Measurements from ENCODE around the gene GPR78. TPM values are rescaled to one million over a fixed set of nuclear protein-coding genes. Genes with fewer than 3 reads are reported as not detected.

GPR78 gene
- polyA plus RNA-seq, 1 of the 3 experiments (the other 2 are of a cell fraction), result not detected

DNA sequence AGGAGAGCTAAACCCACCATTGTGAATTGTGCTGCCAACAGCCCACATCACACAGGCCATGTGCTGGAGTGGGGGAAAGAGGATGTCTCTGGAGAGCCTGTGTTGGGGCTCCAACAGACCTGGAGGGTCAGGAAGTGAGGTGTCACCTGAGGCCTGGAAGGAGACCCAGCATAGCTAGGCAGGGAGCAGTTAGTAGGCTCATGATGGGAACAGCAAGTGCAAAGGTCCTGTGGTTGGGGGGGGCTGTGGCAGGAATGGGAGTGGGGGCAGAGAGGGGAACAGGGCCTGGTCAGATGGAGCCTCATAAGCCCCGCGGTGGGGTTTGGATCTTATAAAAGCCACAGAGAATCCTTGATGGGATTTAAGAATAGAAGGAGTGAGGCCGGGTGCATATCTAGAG, 35.9 kb upstream of the GPR78 start:
- 86% methylated on average over 3 of the region's 3 CpGs for WGBS (ENCODE audit: low lambda C conversion rate)
- TF ChIP-seq, protein P1, sequence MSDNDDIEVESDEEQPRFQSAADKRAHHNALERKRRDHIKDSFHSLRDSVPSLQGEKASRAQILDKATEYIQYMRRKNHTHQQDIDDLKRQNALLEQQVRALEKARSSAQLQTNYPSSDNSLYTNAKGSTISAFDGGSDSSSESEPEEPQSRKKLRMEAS (IDR thresholded peaks at IDR 0.05; ENCODE audit: low read depth), result no peak
- TF ChIP-seq, protein P2, sequence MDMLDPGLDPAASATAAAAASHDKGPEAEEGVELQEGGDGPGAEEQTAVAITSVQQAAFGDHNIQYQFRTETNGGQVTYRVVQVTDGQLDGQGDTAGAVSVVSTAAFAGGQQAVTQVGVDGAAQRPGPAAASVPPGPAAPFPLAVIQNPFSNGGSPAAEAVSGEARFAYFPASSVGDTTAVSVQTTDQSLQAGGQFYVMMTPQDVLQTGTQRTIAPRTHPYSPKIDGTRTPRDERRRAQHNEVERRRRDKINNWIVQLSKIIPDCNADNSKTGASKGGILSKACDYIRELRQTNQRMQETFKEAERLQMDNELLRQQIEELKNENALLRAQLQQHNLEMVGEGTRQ (IDR thresholded peaks at IDR 0.05; ENCODE audit: borderline replicate concordance, low read depth, low read length), result no peak
- no peak for TF ChIP-seq FOSL2 (IDR thresholded peaks at IDR 0.05; ENCODE audit: borderline replicate concordance, low read depth)
- TF ChIP-seq TAF1 (IDR thresholded peaks at IDR 0.05; ENCODE audit: borderline replicate concordance, low read depth, low read length), result no peak
- no peak for TF ChIP-seq NRF1 (IDR thresholded peaks at IDR 0.05; ENCODE audit: low read depth, low read length)
- TF ChIP-seq POLR2AphosphoS5 (IDR thresholded peaks at IDR 0.05; ENCODE audit: low read depth, low read length), result no peak
- TF ChIP-seq GABPA (IDR thresholded peaks at IDR 0.05; ENCODE audit: low read depth), result no peak
- no peak for TF ChIP-seq RCOR1 (IDR thresholded peaks at IDR 0.05; ENCODE audit: low read length)
- TF ChIP-seq, protein P3, sequence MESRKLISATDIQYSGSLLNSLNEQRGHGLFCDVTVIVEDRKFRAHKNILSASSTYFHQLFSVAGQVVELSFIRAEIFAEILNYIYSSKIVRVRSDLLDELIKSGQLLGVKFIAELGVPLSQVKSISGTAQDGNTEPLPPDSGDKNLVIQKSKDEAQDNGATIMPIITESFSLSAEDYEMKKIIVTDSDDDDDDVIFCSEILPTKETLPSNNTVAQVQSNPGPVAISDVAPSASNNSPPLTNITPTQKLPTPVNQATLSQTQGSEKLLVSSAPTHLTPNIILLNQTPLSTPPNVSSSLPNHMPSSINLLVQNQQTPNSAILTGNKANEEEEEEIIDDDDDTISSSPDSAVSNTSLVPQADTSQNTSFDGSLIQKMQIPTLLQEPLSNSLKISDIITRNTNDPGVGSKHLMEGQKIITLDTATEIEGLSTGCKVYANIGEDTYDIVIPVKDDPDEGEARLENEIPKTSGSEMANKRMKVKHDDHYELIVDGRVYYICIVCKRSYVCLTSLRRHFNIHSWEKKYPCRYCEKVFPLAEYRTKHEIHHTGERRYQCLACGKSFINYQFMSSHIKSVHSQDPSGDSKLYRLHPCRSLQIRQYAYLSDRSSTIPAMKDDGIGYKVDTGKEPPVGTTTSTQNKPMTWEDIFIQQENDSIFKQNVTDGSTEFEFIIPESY (IDR thresholded peaks at IDR 0.05; ENCODE audit: borderline replicate concordance, low read depth), result no peak
- no peak for TF ChIP-seq MEF2A (IDR thresholded peaks at IDR 0.05; ENCODE audit: borderline replicate concordance, low read depth)
- TF ChIP-seq, protein P4, sequence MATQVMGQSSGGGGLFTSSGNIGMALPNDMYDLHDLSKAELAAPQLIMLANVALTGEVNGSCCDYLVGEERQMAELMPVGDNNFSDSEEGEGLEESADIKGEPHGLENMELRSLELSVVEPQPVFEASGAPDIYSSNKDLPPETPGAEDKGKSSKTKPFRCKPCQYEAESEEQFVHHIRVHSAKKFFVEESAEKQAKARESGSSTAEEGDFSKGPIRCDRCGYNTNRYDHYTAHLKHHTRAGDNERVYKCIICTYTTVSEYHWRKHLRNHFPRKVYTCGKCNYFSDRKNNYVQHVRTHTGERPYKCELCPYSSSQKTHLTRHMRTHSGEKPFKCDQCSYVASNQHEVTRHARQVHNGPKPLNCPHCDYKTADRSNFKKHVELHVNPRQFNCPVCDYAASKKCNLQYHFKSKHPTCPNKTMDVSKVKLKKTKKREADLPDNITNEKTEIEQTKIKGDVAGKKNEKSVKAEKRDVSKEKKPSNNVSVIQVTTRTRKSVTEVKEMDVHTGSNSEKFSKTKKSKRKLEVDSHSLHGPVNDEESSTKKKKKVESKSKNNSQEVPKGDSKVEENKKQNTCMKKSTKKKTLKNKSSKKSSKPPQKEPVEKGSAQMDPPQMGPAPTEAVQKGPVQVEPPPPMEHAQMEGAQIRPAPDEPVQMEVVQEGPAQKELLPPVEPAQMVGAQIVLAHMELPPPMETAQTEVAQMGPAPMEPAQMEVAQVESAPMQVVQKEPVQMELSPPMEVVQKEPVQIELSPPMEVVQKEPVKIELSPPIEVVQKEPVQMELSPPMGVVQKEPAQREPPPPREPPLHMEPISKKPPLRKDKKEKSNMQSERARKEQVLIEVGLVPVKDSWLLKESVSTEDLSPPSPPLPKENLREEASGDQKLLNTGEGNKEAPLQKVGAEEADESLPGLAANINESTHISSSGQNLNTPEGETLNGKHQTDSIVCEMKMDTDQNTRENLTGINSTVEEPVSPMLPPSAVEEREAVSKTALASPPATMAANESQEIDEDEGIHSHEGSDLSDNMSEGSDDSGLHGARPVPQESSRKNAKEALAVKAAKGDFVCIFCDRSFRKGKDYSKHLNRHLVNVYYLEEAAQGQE (IDR thresholded peaks at IDR 0.05; ENCODE audit: low read depth, low read length), result no peak
- no peak for TF ChIP-seq EP300 (IDR thresholded peaks at IDR 0.05; ENCODE audit: borderline replicate concordance in 1 of 2, low read depth in 1 of 2, low read length in 1 of 2)
- TF ChIP-seq GATA2 (CRISPR knock-in tag; IDR thresholded peaks at IDR 0.05), result no peak
- TF ChIP-seq, protein P5, sequence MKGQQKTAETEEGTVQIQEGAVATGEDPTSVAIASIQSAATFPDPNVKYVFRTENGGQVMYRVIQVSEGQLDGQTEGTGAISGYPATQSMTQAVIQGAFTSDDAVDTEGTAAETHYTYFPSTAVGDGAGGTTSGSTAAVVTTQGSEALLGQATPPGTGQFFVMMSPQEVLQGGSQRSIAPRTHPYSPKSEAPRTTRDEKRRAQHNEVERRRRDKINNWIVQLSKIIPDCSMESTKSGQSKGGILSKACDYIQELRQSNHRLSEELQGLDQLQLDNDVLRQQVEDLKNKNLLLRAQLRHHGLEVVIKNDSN (IDR thresholded peaks at IDR 0.05; ENCODE audit: borderline replicate concordance, low read depth), result no peak
- TF ChIP-seq, protein P6, sequence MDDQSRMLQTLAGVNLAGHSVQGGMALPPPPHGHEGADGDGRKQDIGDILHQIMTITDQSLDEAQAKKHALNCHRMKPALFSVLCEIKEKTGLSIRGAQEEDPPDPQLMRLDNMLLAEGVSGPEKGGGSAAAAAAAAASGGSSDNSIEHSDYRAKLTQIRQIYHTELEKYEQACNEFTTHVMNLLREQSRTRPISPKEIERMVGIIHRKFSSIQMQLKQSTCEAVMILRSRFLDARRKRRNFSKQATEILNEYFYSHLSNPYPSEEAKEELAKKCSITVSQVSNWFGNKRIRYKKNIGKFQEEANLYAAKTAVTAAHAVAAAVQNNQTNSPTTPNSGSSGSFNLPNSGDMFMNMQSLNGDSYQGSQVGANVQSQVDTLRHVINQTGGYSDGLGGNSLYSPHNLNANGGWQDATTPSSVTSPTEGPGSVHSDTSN (IDR thresholded peaks at IDR 0.05), result no peak
- TF ChIP-seq TEAD4 (IDR thresholded peaks at IDR 0.05; ENCODE audit: borderline replicate concordance, insufficient read depth), result no peak
- TF ChIP-seq RFX5 (IDR thresholded peaks at IDR 0.05; ENCODE audit: low read length), result no peak
- no peaks in the 10 kb centered on the region for H3K27me3 ChIP-seq (ENCODE audit: insufficient read depth)
- no peak overlapping the region for H2AFZ ChIP-seq (ENCODE audit: low read depth)
- ChIA-PET CTCF (no interaction called here), POLR2A (no interaction called here)
- no peaks in the 10 kb centered on the region for H3K9me3 ChIP-seq
- H3K36me3 ChIP-seq (replicated peaks in 1 of 2; ENCODE audit: control insufficient read depth in 1 of 2, insufficient read depth in 2 of 2, low read length in 1 of 2), result no peaks in the 10 kb centered on the region
- DNase-seq, result no peak
- no peaks in the 10 kb centered on the region for H4K20me1 ChIP-seq (ENCODE audit: insufficient read depth)
- H3K79me2 ChIP-seq (ENCODE audit: insufficient read depth), result no peaks in the 10 kb centered on the region
- no peak overlapping the region for H3K9ac ChIP-seq
- no peak overlapping the region for H3K4me2 ChIP-seq
- no peak overlapping the region for H3K27ac ChIP-seq (ENCODE audit: low read depth in 2 of 2, low read length in 1 of 2)
- no peak overlapping the region for H3K4me3 ChIP-seq (ENCODE audit: low read depth in 2 of 2, low read length in 1 of 2)
- H3K4me1 ChIP-seq (ENCODE audit: control insufficient read depth in 1 of 2, insufficient read depth in 2 of 2, low read depth in 1 of 2, low read length in 1 of 2), result peaks cover 0 to 2% of the 10 kb centered on the region in 2 experiments; a peak in 1 of 4 replicates
- no peaks in the 10 kb centered on the region for H3K9me2 ChIP-seq
- no peaks in the 10 kb centered on the region for H3F3A ChIP-seq (replicated peaks; ENCODE audit: insufficient read depth)

Data from SK-N-SH (cell line).